ENCODE measurements around the gene TWF2. TPM values are rescaled to one million over a fixed set of nuclear protein-coding genes. Genes with fewer than 3 reads are reported as not detected.
A peak's percentile ranks its signal among the peaks of the same experiment; 100 is the strongest.

The TWF2 gene
- total and polyA plus RNA-seq, 4 donors: 40.5 to 52.2 (median 45.2) TPM

- peaks cover 0 to 6% of the 10 kb centered on the region in 2 donors for H3K36me3 ChIP-seq (ENCODE audit: control insufficient read depth in 1 of 2, insufficient read depth in 2 of 2, low read length in 1 of 2)
- no peaks in the 10 kb centered on the region for H3K27me3 ChIP-seq (ENCODE audit: control insufficient read depth in 1 of 2, insufficient read depth in 2 of 2, low read length in 1 of 2)
- no peak overlapping the region for H3K27ac ChIP-seq (ENCODE audit: low read depth in 1 of 2, low read length in 2 of 2)
- 85 to 92% methylated on average over 5 of the region's 5 CpGs for WGBS, 2 donors
- intact Hi-C loops (cut with DNase I): no loop called here
- DNase-seq (peak in 1 of 2 donors; percentile 35), ATAC-seq (ENCODE audit: low FRiP score) (no peak)
- H3K4me3 ChIP-seq (ENCODE audit: low read length in 2 of 2): no peak overlapping the region
- no peaks in the 10 kb centered on the region for H3K4me1 ChIP-seq (ENCODE audit: control insufficient read depth in 1 of 2, insufficient read depth in 2 of 2, low read length in 2 of 2)
- no peaks in the 10 kb centered on the region for H3K9me3 ChIP-seq (ENCODE audit: control insufficient read depth, low read length)
These were observed 12.6 kb downstream of the TWF2 start for GRCh38 chr3:52226229-52226817.

- ATAC-seq (ENCODE audit: low FRiP score): no peak
- Histone ChIP-seq H3K27me3 (ENCODE audit: control insufficient read depth in 1 of 2, insufficient read depth in 2 of 2, low read length in 1 of 2) (no peaks in the 10 kb centered on the region), H3K36me3 (ENCODE audit: control insufficient read depth in 1 of 2, insufficient read depth in 2 of 2, low read length in 1 of 2) (peaks cover 0 to 5% of the 10 kb centered on the region in 2 donors), H3K4me3 (ENCODE audit: low read length in 2 of 2) (no peak within 1 kb of the TSS), H3K4me1 (ENCODE audit: control insufficient read depth in 1 of 2, insufficient read depth in 2 of 2, low read length in 2 of 2) (no peaks in the 10 kb centered on the region), H3K27ac (ENCODE audit: low read depth in 1 of 2, low read length in 2 of 2) (no peak within 1 kb of the TSS), H3K9me3 (ENCODE audit: control insufficient read depth, low read length) (no peaks in the 10 kb centered on the region)
- WGBS, 2 donors: 79 to 80% methylated on average over 9 of the region's 9 CpGs
- intact Hi-C loops (cut with DNase I): no loop called here
- DNase-seq: peak in 1 of 2 donors; percentile 43
These were observed 13.3 kb downstream of the TWF2 start, which contains the start of gene TLR9 for GRCh38 chr3:52225452-52226228. TSS of gene TLR9 (minus strand) at chr3:52225645. CDS start at chr3:52225529, 116 bp downstream.

- no peaks in the 10 kb centered on the region for H3K36me3 ChIP-seq (ENCODE audit: control insufficient read depth in 1 of 2, insufficient read depth in 2 of 2, low read length in 1 of 2)
- no peaks in the 10 kb centered on the region for H3K27me3 ChIP-seq (ENCODE audit: control insufficient read depth in 1 of 2, insufficient read depth in 2 of 2, low read length in 1 of 2)
- WGBS, 2 donors: 94% methylated on average over 32 of the region's 32 CpGs
- DNase-seq: no peak
- no peaks in the 10 kb centered on the region for H3K9me3 ChIP-seq (ENCODE audit: control insufficient read depth, low read length)
- H3K4me3 ChIP-seq (ENCODE audit: low read length in 2 of 2): no peak overlapping the region
- intact Hi-C loops (cut with DNase I): loop anchor here in 1 of 2 donors (5.0 kb wide), 1 partner anchor 224 kb away; the partner anchor contains the start of gene SEMA3G
- no peak overlapping the region for H3K27ac ChIP-seq (ENCODE audit: low read depth in 1 of 2, low read length in 2 of 2)
- no peaks in the 10 kb centered on the region for H3K4me1 ChIP-seq (ENCODE audit: control insufficient read depth in 1 of 2, insufficient read depth in 2 of 2, low read length in 2 of 2)
- no peak for ATAC-seq (ENCODE audit: low FRiP score)
These were observed 15.2 kb downstream of the TWF2 start for GRCh38 chr3:52223449-52224408.

GRCh38 chr3:52222319-52223221, 16.4 kb downstream of the TWF2 start:
- no peaks in the 10 kb centered on the region for H3K4me1 ChIP-seq (ENCODE audit: control insufficient read depth in 1 of 2, insufficient read depth in 2 of 2, low read length in 2 of 2)
- H3K27me3 ChIP-seq (ENCODE audit: control insufficient read depth in 1 of 2, insufficient read depth in 2 of 2, low read length in 1 of 2): no peaks in the 10 kb centered on the region
- no peak overlapping the region for H3K27ac ChIP-seq (ENCODE audit: low read depth in 1 of 2, low read length in 2 of 2)
- 93 to 94% methylated on average over 41 of the region's 41 CpGs for WGBS, 2 donors
- ATAC-seq (ENCODE audit: low FRiP score) (no peak), DNase-seq (no peak)
- H3K36me3 ChIP-seq (ENCODE audit: control insufficient read depth in 1 of 2, insufficient read depth in 2 of 2, low read length in 1 of 2): no peaks in the 10 kb centered on the region
- no peaks in the 10 kb centered on the region for H3K9me3 ChIP-seq (ENCODE audit: control insufficient read depth, low read length)
- H3K4me3 ChIP-seq (ENCODE audit: low read length in 2 of 2): no peak overlapping the region
- intact Hi-C loops (cut with DNase I): loop anchor here in 1 of 2 donors (5.0 kb wide), 1 partner anchor 225 kb away; the partner anchor contains the start of gene SEMA3G

GRCh38 chr3:52221563-52222318, 17.2 kb downstream of the TWF2 start:
- Histone ChIP-seq H3K9me3 (ENCODE audit: control insufficient read depth, low read length) (no peaks in the 10 kb centered on the region), H3K27me3 (ENCODE audit: control insufficient read depth in 1 of 2, insufficient read depth in 2 of 2, low read length in 1 of 2) (no peaks in the 10 kb centered on the region), H3K4me1 (ENCODE audit: control insufficient read depth in 1 of 2, insufficient read depth in 2 of 2, low read length in 2 of 2) (no peaks in the 10 kb centered on the region), H3K36me3 (ENCODE audit: control insufficient read depth in 1 of 2, insufficient read depth in 2 of 2, low read length in 1 of 2) (no peaks in the 10 kb centered on the region), H3K27ac (ENCODE audit: low read depth in 1 of 2, low read length in 2 of 2) (no peak overlapping the region), H3K4me3 (ENCODE audit: low read length in 2 of 2) (no peak overlapping the region)
- WGBS, 2 donors: 88 to 89% methylated on average over 33 to 34 of the region's 34 CpGs
- intact Hi-C loops (cut with DNase I): loop anchor here in 1 of 2 donors (5.0 kb wide), 1 partner anchor 226 kb away; the partner anchor contains the start of gene SEMA3G
- ATAC-seq (ENCODE audit: low FRiP score) (no peak), DNase-seq (no peak)

GRCh38 chr3:52221141-52221562, 17.8 kb downstream of the TWF2 start:
- no peaks in the 10 kb centered on the region for H3K27me3 ChIP-seq (ENCODE audit: control insufficient read depth in 1 of 2, insufficient read depth in 2 of 2, low read length in 1 of 2)
- no peaks in the 10 kb centered on the region for H3K9me3 ChIP-seq (ENCODE audit: control insufficient read depth, low read length)
- H3K27ac ChIP-seq (ENCODE audit: low read depth in 1 of 2, low read length in 2 of 2): no peak overlapping the region
- ATAC-seq (ENCODE audit: low FRiP score) (no peak), DNase-seq (no peak)
- intact Hi-C loops (cut with DNase I): loop anchor here in 1 of 2 donors (5.0 kb wide), 1 partner anchor 226 kb away; the partner anchor contains the start of gene SEMA3G
- no peaks in the 10 kb centered on the region for H3K4me1 ChIP-seq (ENCODE audit: control insufficient read depth in 1 of 2, insufficient read depth in 2 of 2, low read length in 2 of 2)
- H3K4me3 ChIP-seq (ENCODE audit: low read length in 2 of 2): no peak overlapping the region
- H3K36me3 ChIP-seq (ENCODE audit: control insufficient read depth in 1 of 2, insufficient read depth in 2 of 2, low read length in 1 of 2): no peaks in the 10 kb centered on the region
- 95 to 96% methylated on average over 21 to 27 of the region's 27 CpGs for WGBS, 2 donors

- intact Hi-C loops (cut with DNase I): loop anchor here in 1 of 2 donors (5.0 kb wide), 1 partner anchor 227 kb away; the partner anchor contains the start of gene SEMA3G
- Histone ChIP-seq H3K27me3 (ENCODE audit: control insufficient read depth in 1 of 2, insufficient read depth in 2 of 2, low read length in 1 of 2) (no peaks in the 10 kb centered on the region), H3K36me3 (ENCODE audit: control insufficient read depth in 1 of 2, insufficient read depth in 2 of 2, low read length in 1 of 2) (no peaks in the 10 kb centered on the region), H3K4me3 (ENCODE audit: low read length in 2 of 2) (no peak overlapping the region), H3K27ac (ENCODE audit: low read depth in 1 of 2, low read length in 2 of 2) (no peak overlapping the region), H3K4me1 (ENCODE audit: control insufficient read depth in 1 of 2, insufficient read depth in 2 of 2, low read length in 2 of 2) (no peaks in the 10 kb centered on the region), H3K9me3 (ENCODE audit: control insufficient read depth, low read length) (no peaks in the 10 kb centered on the region)
- peak; percentile 90 to 97 for DNase-seq
- ATAC-seq (ENCODE audit: low FRiP score): peak; percentile 81
- 31 to 33% methylated on average over 9 of the region's 9 CpGs for WGBS, 2 donors
These were observed 18.5 kb downstream of the TWF2 start for GRCh38 chr3:52220380-52221026.

All from aorta (tissue), 5 donors.